IPS-20b (cell line): ENCODE data around the gene MYCBP2.
"Not testable (repeated sequence)": the region's sequence is repeated elsewhere in the genome, so short reads cannot be mapped to it uniquely, and the experiment has no call there.

Experiments
- H3K27ac ChIP-seq: one replicate; pipeline ENCODE4 v1.5.1; 2013; ENCODE audit warnings: low read length
- H3K27me3 ChIP-seq: 2 replicates; pipeline ENCODE4 v1.6.1; 2013; ENCODE audit warnings: mild to moderate bottlenecking, low read length, inconsistent platforms; ENCODE audit not compliant: insufficient read depth
- H3K36me3 ChIP-seq: 2 replicates; pipeline ENCODE4 v1.6.1; 2013; ENCODE audit warnings: low read depth, mild to moderate bottlenecking, inconsistent platforms, low read length, moderate library complexity; ENCODE audit not compliant: insufficient read depth
- H3K4me1 ChIP-seq: 2 replicates; pipeline ENCODE4 v1.6.1; 2013; ENCODE audit warnings: mild to moderate bottlenecking, control low read depth, inconsistent platforms, low read length, moderate library complexity; ENCODE audit not compliant: insufficient read depth
- H3K4me3 ChIP-seq: 2 replicates; pipeline ENCODE4 v1.5.1; 2013; ENCODE audit warnings: mild to moderate bottlenecking, low read length, inconsistent platforms
- H3K9ac ChIP-seq: 2 replicates; pipeline ENCODE4 v1.6.1; 2013; ENCODE audit warnings: low read depth, mild to moderate bottlenecking, inconsistent platforms, low read length, moderate library complexity
- H3K9me3 ChIP-seq: 2 replicates; pipeline ENCODE4 v1.6.1; 2013; ENCODE audit warnings: mild to moderate bottlenecking, low read depth, low read length, inconsistent platforms; ENCODE audit not compliant: insufficient read depth

Gene MYCBP2

DNA sequence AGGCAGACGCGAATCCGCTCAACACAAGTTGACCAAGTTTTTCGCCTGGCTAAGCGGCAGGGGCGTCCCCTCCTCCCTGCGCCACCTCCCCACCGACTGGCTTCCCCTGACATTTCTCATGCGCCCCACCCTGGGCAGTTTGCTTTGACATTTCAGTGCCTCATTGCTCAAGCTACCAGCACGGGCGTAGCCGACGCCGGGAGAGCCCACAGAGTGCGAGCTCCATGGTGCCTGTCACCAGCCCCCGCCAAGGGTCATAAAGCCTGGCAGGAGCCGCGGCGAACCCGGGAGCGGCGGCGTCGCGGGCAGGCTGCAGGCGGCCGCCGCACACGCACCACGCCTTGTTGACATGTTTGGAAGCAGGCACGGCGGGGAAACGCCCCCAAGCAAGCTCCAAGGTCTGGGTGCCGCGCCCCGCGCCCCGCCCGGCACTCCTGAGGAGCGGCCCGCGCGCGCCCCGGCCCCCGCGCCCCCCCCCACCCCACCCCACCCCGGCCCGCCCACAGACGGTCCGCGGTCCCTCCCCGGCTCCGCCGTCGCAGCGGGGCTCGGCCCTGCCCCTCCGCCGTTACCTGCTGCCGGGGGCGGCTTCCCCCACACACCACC is 300.5 kb downstream of the MYCBP2 start:
- peak overlapping the region; percentile 84 for H3K4me3 ChIP-seq
- peak overlapping the region; percentile 79; the same call in 1 of the 2 replicates for H3K9ac ChIP-seq
- no peaks in the 10 kb centered on the region for H3K27me3 ChIP-seq
- H3K9me3 ChIP-seq: no peaks in the 10 kb centered on the region
- peaks cover 14% of the 10 kb centered on the region; the same call in 1 of the 2 replicates for H3K4me1 ChIP-seq
- H3K27ac ChIP-seq: no peak overlapping the region
- 0 out of 2 replicates have a peak, but pooled peaks cover 3% of the 10 kb centered on the region for H3K36me3 ChIP-seq

DNA sequence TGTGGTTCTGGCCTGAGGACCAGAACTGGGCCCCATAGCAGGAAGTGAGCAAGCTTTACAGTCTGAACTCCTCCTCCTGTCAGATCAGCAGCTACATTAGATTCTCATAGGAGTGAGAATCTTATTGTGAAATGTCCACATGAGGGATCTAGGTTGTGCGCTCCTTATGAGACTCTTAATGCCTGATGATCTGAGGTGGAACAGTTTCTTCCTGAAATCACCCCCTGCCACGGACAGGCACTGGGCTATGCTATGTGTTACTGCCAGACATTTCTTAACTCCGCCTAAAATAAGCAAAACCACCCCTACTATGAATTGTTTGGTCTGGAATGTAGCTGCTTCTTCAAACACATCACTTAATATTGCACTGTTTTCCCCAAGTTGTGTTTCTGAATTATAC is 304.6 kb downstream of the MYCBP2 start:
- H3K27me3 ChIP-seq: no peaks in the 10 kb centered on the region
- no peak overlapping the region for H3K27ac ChIP-seq
- H3K9ac ChIP-seq: no peak overlapping the region
- H3K4me3 ChIP-seq: no peak overlapping the region
- peaks cover 4% of the 10 kb centered on the region; the same call in 1 of the 2 replicates for H3K4me1 ChIP-seq
- peaks cover 18% of the 10 kb centered on the region for H3K36me3 ChIP-seq
- no peaks in the 10 kb centered on the region for H3K9me3 ChIP-seq

DNA sequence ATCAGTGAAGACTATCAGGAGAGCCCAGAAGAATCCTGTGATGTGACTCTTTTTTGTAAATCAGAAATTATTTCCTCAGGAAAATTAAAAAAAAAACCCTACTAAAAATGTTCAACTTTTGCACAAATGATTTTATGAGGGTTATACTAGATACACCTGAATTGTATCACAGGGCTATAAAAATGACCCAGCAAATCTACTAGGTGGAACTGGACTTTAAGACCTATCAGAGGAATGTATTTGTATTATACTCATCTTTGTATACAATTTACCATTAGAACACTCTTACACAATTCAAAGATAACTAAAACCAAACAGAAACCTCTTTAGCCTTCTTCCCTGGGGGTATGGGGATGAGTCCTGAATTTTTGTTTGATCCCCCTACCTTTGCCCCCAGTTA is 307.1 kb downstream of the MYCBP2 start:
- no peaks in the 10 kb centered on the region for H3K4me1 ChIP-seq
- no peaks in the 10 kb centered on the region for H3K27me3 ChIP-seq
- no peaks in the 10 kb centered on the region for H3K9me3 ChIP-seq
- no peak overlapping the region for H3K9ac ChIP-seq
- no peak overlapping the region for H3K27ac ChIP-seq
- no peak overlapping the region for H3K4me3 ChIP-seq
- peaks cover 44% of the 10 kb centered on the region for H3K36me3 ChIP-seq

DNA sequence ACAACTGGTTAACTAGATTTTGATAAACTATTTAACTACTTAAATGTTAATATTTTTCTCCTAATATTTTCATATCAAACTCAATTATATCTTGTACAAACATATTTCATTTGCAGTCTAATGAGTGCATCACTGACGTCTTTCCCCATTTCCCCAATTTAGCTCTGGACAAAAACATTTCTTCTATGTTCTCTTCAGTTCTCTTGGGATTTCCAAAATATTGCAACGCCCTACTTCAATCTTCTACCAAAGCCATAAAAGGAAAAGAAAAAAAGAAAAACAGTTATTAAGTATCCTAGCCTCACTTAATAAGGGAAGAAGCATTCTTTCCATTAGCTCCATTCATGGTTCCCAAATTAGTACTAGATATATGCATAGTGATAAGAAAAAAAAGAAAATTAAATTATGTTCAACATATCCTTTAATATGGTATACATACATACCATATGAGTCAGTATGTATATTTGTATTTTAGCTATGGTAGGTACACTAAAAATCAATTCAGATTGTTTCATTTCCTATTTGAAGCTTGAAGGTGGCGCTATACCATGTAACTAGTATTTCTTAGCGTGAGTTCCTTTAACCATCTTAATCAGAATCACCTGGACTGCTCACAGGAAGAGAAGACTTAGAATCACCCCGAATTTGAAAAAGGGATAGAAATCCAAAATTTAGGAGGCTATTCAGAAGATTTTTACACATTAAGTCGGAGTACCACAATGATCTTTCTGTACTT is 309.8 kb downstream of the MYCBP2 start:
- Histone ChIP-seq H3K4me3 (no peak overlapping the region), H3K36me3 (peaks cover 69% of the 10 kb centered on the region), H3K9me3 (no peaks in the 10 kb centered on the region), H3K9ac (no peak overlapping the region), H3K27me3 (no peaks in the 10 kb centered on the region), H3K4me1 (no peaks in the 10 kb centered on the region), H3K27ac (no peak overlapping the region)

DNA sequence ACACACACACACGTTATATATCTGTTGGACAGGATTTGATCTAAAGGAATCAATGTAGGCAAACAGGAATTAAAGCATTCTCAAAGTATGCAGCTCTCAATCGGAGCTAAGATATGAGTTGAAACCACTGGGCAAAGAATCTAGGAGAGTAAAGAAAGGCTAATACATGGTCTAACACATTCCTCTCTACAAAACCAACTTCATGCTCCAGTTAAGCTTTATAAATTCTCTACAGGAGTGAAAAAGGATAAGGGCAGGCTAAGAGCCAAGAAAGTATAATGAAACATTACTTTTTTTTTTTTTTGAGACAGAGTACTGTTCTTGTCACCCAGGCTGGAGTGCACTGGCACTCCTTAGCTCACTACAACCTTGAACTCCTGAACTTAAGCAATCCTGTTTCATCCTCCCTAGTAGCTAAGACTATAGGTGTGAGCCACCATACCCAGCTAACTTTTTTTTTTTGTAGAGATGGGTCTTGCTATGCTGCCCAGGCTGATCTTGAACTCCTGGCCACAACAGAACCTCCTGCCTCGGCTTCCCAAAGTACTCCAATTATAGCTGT is 310.6 kb downstream of the MYCBP2 start:
- Histone ChIP-seq H3K27me3 (no peaks in the 10 kb centered on the region), H3K4me3 (no peak overlapping the region), H3K9ac (no peak overlapping the region), H3K36me3 (peaks cover 73% of the 10 kb centered on the region), H3K9me3 (no peaks in the 10 kb centered on the region), H3K27ac (no peak overlapping the region), H3K4me1 (no peaks in the 10 kb centered on the region)

DNA sequence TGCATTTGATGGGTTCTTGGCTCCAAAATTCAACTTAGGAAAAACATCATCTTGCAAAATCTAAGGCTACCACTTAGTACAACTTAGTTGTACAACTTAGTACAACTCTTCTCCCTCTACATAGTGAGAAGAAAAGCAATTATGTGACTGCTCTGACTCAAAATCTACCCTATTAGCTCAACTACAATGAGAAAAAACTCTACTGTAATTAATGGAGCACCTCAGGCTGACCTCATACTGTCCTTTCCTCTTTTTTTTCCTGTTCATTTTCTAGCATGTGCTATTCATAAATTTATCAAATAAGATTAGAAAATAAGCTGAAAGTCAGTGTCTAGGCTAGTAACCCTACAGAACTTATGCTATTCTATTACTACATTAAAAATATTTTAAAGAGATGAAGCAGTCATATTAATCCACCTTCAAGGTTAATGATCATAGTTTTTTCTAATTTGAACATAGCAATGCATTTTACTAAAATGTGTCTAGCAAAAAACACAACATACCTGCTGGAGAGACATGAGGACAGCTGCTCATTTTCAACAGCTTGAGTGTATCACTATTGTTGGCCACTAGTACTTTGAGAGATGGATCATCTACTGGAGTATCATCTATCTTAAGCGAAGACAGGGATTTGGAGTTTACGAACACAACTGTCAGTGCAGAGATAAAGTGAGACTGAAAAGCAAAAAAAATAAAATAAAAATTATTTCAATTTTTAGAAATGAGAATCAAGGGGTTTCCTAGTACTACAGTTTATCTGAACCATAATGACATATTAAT is 311.8 kb downstream of the MYCBP2 start:
- Histone ChIP-seq H3K27me3 (no peaks in the 10 kb centered on the region), H3K9me3 (no peaks in the 10 kb centered on the region), H3K36me3 (peaks cover 85% of the 10 kb centered on the region), H3K4me3 (no peak overlapping the region), H3K27ac (no peak overlapping the region), H3K9ac (no peak overlapping the region), H3K4me1 (no peaks in the 10 kb centered on the region)

DNA sequence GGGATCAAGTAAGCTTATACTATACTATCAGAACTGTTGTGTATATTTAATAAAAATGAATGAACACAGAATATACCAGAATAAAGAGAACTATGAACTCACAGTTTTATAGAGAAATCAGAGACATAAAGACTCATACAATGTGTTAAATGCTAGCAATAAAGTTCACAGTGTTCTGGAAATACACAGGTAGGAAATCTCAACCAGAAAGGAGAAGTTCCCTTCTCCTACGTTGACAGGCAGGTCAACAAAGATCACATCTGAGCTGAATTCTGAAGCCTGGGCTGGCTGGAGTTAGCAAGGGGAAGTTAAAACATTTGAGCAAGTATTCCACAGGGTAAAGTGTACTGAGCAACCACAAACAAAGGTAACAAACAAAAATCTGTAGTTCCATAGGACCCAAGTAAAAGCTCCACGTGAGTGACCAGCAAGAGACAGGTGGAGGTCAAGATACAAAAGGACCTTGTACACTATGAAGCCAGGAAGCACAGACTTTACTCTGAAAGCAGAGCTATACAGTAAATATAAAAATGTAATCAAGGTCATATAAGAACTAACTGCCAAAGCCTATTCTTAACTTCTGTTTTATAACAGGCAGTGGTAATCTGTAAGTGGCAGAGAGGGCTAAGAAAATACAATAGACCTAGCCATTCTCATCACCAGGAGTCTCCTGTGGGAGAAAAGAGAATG is 312.9 kb downstream of the MYCBP2 start:
- no peaks in the 10 kb centered on the region for H3K27me3 ChIP-seq
- H3K4me3 ChIP-seq: no peak overlapping the region
- peaks cover 96% of the 10 kb centered on the region for H3K36me3 ChIP-seq
- H3K27ac ChIP-seq: no peak overlapping the region
- H3K9ac ChIP-seq: no peak overlapping the region
- no peaks in the 10 kb centered on the region for H3K9me3 ChIP-seq
- no peaks in the 10 kb centered on the region for H3K4me1 ChIP-seq

DNA sequence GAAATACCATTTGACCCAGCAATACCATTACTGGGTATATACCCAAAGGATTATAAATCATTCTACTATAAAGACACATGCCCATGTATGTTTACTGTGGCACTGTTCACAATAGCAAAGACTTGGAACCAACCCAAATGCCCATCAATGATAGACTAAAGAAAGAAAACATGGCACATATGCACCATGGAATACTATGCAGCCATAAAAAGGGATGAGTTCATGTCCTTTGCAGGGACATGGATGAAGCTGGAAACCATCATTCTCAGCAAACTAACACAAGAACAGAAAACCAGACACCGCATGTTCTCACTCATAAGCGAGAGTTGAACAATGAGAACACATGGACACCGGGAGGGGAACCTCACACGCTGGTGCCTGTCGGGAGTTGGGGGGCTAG is 317.2 kb downstream of the MYCBP2 start:
- not testable (repeated sequence) for H3K27ac ChIP-seq, H3K4me3 ChIP-seq, H3K9ac ChIP-seq, H3K27me3 ChIP-seq, H3K9me3 ChIP-seq, H3K4me1 ChIP-seq
- peaks cover 83% of the 10 kb centered on the region for H3K36me3 ChIP-seq

DNA sequence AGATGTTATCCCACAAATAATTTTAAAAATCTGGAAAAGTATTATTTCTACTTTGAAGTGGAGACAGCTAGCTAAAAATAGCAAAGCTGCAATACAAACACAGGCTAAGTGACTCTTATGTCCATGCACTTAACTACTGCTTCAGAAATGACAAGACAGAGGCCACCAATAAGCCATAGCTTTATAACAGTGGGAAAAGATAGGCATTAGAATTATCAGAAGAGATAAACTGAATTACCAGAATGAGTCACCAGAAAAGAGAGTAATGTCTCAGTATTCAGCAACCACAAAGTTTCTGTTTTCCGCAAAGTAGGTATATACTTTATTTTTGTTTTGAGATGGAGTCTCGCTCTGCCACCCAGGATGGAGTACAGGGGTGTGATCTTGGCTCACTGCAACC is 317.9 kb downstream of the MYCBP2 start:
- peaks cover 82% of the 10 kb centered on the region for H3K36me3 ChIP-seq

DNA sequence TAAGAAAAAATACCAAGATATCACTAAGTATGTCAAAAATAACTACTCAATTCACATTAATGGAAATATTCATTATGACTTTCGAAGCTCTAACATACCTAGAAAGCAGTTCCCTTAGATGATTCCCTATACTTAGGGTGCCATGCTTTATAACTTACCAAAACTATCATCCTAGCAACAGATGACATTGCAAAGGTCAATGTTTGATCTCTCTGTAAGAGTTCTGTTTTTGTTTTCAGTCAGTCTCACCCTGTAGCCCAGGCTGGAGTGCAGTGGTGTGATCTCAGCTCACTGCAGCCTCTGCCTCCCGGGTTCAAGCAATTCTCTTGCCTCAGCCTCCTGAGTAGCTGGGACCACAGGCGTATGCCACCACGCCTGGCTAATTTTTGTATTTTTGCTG is 318.6 kb downstream of the MYCBP2 start:
- peaks cover 76% of the 10 kb centered on the region for H3K36me3 ChIP-seq

More for the DNA sequence above, 317.9 kb downstream of the MYCBP2 start:
- no peak overlapping the region for H3K9ac ChIP-seq
- H3K4me1 ChIP-seq: no peaks in the 10 kb centered on the region
- no peaks in the 10 kb centered on the region for H3K9me3 ChIP-seq
- H3K27ac ChIP-seq: no peak overlapping the region
- no peaks in the 10 kb centered on the region for H3K27me3 ChIP-seq
- no peak overlapping the region for H3K4me3 ChIP-seq

DNA sequence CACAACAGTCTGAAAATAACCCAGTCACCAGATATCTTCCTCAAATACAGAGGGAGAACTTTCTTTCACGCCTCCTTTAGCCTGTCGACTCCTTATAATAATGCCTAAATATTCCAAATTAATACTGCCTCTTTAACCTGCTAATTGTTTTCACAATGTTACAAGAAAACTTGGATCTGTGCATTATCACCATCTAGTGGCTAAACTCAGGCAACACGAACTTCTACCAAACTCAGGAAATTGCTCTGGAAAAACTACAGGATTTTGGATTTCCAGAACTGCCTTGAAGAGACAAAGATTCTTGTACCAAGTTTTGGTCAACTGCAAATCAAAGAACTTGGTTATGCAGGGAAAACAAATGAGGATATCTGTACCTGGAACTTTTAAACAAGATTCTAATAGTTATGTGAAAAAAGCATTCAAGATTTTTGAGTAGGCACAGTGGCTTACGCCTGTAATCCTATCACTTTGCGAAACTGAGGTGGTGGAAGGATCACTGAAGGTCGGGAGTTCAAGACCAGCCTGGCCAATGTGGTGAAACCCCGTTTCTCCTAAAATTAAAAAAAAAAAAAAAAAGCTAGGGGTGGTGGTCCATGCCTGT is 324.2 kb downstream of the MYCBP2 start:
- Histone ChIP-seq H3K9ac (no peak overlapping the region), H3K4me1 (no peaks in the 10 kb centered on the region), H3K27ac (no peak overlapping the region), H3K4me3 (no peak overlapping the region), H3K27me3 (no peaks in the 10 kb centered on the region), H3K36me3 (peaks cover 64% of the 10 kb centered on the region), H3K9me3 (no peaks in the 10 kb centered on the region)

More for the DNA sequence above, 318.6 kb downstream of the MYCBP2 start:
- not testable (repeated sequence) for H3K9ac ChIP-seq, H3K4me3 ChIP-seq, H3K27ac ChIP-seq, H3K4me1 ChIP-seq, H3K27me3 ChIP-seq, H3K9me3 ChIP-seq
